ENCODE results near the gene COX5B.
"Not testable (repeated sequence)": the region's sequence is repeated elsewhere in the genome, so short reads cannot be mapped to it uniquely, and the experiment has no call there.

Gene COX5B

DNA sequence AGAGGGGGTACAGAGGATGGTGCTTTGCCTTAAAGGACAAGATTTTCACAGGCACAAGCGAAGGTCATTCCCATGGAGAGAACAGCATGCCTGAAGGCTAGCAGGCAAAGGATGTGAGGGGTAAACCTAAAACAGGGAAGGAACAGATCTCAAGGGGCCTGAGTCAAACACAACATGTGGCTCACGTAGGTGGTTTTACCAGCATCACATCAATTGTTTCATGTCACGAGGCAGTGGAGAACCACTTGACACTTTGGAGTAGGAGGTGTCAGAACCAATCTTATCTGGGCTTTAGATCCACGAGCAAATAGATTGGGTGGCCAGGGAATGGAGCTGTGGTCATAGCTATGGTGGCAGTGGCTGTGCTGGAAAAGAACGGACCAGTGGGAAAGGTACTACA lies 8.4 kb downstream of the COX5B start:
- DNase-seq (ENCODE audit: low read depth, low spot score) = no peak

- no peak for DNase-seq (ENCODE audit: low read depth, low spot score)
Measured at GRCh38 chr2:97654791-97655190, 8.9 kb downstream of the COX5B start.

DNA sequence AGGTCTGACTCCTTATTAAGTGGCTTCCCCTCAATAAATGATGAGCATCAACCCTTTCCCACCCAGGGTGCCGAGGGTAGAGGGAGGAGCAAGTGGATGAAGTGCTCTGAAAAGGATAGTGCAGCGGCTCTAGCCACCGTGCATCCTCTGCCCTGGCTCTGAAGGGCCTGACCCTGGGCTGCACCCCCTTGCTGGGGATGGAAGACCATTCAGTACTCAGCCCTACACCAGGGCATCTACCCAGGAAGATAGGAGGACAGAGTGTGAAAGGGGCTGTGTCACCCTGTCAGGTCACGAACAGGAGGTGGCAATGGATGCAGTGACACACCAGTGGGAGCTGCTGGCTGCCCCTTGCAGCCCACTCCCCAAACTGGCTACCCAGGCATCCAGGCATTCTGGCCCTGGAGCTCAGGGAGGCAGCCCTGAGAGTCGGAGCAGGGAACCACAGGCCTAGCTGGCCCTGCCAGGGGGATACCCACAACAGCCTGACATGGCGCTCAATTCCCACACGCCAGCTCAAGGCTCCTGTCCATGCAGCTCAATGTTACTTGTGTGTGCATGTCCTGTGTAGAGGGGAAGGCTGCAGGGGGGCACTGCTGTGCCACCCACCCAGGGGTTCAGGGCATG lies 10.4 kb downstream of the COX5B start:
- no peak for DNase-seq (ENCODE audit: low read depth, low spot score)

DNA sequence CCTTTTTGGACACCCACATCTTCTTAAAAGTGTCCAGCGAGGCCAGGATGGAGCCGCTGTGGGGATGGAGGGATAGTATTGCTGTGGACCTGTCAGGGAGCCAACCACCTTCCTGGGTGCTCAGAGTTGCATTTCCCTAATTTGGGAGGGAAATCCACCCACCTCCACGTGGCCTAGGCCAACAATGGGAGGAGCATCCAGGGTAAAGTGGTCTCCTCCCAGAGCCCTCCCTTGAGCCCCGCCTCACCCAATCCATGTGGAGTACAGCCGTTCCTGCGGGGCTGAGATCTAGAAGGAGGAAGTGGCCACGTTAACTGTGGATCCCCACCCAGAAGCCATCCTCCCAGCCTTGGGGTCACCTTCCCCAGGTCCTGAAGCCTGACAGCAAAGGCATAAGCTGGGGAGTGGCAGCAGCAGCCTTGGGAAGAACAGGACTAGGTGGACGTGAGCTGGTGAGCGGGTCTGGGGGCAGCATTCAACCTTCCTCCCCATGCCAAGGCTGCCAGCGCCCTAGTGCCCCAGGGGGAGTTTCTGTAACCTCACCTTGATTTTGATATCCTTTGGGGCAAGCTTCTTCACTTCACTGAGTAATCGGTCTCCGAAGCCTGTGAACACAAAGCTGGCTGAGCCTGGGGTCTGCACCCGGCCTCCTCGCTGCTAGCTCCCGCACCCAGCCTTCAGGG lies 11.2 kb downstream of the COX5B start:
- no peak for DNase-seq (ENCODE audit: low read depth, low spot score)

GRCh38 chr2:97657986-97658690 lies 12.3 kb downstream of the COX5B start:
- DNase-seq (ENCODE audit: low read depth, low spot score) = no peak

DNA sequence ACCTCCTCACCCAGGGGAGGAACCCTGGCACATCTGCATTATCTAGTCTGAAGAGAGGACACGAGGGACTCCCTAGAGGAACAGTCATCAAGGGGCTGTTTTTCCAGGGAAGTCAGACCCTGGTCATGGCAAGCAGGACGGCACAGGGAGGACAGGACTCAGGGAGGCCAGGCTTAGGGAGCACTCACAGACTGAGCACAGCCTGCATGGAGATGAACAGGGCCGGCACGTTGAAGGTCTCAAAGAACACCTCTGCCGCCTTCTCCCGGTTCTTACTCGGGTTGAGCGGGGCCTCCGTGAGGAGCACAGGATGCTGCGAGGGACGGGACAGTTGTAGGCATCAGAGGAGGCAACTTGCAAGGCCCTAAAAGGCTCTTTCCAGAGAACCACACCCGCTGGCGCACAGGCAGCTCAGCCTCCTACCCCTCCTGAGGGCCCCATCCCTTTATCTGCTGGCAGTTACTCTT lies 12.9 kb downstream of the COX5B start:
- no peak for DNase-seq (ENCODE audit: low read depth, low spot score)

- DNase-seq (ENCODE audit: low read depth, low spot score) = no peak
Measured at GRCh38 chr2:97659256-97660043, 13.6 kb downstream of the COX5B start.

DNA sequence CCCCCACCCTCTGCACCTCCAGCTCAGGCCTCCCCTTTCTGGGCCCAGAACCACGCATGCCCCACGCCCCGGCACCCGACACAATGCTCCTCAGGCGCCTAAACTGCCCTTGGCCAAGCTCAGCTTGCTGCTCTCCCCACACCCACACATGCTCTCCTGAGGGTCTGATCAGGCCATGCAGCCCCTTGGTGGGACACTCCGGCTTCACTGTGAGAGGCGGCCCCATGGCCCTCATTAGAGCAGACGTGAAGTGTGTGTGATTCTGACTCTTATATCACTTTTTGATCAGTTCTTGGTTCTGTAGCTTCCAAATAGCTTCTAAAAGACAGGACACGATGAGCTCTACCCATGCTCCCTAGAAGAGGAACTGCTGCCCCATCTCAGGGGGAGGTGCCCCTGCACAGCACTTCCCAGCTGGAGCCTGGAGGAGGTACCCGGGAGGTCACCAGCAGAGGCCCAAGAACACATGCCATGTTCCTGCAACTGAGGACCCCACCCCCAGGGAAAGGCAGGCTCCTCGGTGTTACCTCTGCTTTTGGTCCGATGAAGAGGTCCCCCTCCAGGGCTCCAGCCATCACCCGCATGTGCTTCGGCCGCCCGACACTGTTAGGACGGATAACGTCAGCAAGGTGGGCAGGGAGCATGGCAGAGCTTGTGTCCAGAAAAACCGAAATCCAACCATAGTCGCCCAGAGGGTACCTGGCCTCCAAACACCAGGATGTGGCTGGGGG lies 14.3 kb downstream of the COX5B start:
- no peak for DNase-seq (ENCODE audit: low read depth, low spot score)

DNA sequence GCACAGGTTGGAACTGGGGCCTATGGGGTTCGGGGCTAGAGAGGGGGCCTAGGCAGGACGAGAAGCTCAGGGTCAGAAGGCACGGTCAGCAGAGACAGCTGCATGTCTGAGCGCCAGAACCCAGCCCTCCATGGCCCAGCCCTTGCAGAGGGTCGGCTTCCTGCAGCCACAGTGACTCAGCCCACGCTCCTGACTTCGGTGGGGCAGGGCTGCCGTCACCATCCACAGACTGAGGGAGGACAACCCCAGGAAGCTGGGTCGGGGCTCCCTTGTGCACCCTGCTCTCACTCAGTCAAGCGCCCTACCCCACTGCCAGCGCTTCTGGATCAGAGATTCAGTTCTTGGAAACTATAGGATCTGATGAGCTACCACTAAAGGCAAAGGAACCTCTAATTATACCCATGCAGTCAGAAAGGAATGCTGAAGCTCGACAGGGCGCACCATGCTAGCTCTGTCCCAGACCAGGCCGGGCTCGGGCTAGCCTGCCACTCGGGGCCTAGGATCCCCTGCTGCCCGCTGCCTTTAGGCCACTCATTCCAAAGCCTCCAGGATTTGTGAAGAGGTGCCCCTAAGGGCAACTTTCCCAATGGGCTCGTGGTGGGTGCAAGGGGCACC lies 15.0 kb downstream of the COX5B start:
- no peak for DNase-seq (ENCODE audit: low read depth, low spot score)

GRCh38 chr2:97661927-97662326 lies 16.1 kb downstream of the COX5B start:
- no peak for DNase-seq (ENCODE audit: low read depth, low spot score)

- DNase-seq (ENCODE audit: low read depth, low spot score) = no peak
Measured at GRCh38 chr2:97662386-97662894, 16.6 kb downstream of the COX5B start.

DNA sequence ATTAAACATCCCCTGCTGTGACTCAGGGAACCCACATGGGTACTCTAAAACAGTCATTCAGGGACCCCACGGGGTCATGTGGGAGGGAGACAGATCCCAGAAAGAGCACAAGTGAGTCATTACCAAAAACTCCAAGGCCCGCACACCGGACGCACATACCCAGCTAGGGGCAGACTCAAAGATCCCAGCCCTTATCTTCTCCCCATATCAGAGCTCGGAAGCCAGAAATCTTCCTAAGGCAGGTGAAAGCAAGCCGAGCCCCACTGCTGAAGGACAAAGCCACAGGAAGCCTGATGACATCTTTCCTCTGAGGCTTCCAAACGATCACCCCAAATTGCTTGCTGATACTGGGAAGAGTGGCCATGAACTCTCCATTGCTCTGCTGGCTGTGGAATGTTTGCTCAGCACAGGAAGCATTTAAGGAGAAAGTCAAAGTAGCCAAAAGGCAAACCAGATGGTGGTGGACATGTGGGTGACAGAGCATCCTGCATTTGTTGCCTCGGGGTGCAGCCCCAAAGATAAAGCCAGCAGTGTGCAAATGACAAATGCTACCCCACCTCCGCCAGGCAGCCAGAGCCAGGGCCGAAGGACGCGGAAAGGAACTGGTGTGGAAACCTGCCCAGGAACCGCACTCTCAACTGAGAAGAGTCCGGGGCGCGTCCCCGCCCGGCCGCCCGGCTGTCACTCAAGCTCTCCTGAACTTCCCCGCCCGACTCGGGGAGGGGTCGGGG lies 17.2 kb downstream of the COX5B start:
- peak; percentile 67 for DNase-seq (ENCODE audit: low read depth, low spot score)

DNA sequence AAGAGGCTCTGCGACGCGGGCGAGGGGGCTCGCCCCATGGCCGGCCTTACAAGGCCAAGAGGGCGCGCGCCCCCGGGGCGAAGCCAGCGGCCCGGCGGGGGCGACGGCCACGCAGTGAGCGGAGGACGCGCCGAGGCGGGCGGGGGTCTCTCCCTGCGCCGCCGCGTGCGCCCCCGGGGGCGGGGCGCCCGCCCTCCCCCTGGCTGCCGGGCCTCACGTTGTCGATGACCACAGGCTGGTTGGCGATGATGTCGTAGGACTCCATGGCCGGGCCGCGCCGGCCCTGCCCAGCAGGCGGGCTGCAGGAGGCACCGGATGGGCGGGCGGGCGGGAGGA lies 17.7 kb downstream of the COX5B start:
- no peak for DNase-seq (ENCODE audit: low read depth, low spot score)

GRCh38 chr2:97663962-97664635 lies 18.2 kb downstream of the COX5B start, which contains the start of gene ACTR1B:
TSS of gene ACTR1B (minus strand) at chr2:97664044. CDS start at chr2:97663890, 154 bp downstream.
- peak; percentile 94 for DNase-seq (ENCODE audit: low read depth, low spot score)

- no peak for DNase-seq (ENCODE audit: low read depth, low spot score)
Measured at GRCh38 chr2:97664636-97664970, 18.7 kb downstream of the COX5B start.

DNA sequence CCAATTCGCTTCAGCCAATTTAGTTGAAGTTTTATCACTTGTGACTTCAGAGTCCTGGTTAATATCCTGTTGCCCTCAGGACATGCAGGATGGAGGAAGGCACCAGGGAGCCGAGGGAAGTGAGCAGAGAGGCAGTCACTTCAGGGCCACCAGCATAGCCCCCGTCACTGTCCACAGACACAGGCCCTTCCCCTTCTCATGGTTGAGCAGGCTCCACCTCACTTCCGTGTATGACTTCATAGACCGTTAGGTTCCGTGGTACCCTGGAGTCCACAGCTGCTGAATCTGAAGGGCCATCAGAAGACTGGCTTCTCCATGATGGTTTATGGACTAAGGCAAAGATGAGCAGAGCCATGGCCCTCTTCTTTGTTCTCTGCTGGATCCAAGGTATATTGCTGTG lies 23.6 kb downstream of the COX5B start, which contains the start of gene C2orf92:
Gene C2orf92, plus strand, starts transcription at position 266 of the 400 bp plus-strand sequence. Its CDS starts 76 bp downstream, at position 342.
- no peak for DNase-seq (ENCODE audit: low read depth, low spot score)

DNA sequence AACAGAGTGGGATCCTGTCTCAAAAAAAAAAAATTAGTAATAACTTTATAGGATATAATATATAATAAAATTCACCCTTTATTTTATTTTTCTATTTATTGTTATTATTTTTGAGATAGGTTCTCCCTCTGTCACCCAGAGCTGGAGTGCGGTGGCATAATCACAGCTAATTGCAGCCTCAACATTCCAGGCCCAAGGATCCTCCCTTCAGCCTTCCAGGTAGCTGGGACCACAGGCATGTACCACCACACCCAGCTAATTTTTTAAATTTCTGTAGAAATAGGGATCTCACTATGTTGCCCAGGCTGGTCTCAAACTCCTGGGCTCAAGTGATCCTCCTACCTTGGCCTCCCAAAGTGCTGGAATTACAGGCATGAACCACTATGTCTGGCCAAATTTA lies 24.6 kb downstream of the COX5B start:
- DNase-seq (ENCODE audit: low read depth, low spot score) = no peak

DNA sequence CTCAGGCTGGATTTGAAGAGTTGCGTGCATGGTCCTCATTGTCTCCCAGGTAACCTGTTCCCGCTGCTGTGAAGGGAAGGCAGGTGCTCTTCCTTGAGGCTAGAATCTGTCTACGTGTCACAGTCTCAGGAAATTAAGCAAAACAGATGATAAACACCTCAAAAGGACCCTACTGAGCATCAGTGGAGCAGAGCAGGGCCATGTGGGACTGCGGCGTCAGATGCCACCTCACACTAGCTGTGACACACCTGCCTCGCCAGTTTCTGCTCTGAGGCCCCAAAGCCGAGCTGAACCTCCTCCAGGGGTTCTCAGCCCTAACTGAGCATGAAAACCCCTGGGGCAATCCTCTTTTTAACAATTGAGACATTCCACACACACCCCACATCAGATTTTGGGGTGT lies 25.7 kb downstream of the COX5B start:
- no peak for DNase-seq (ENCODE audit: low read depth, low spot score)

GRCh38 chr2:97672606-97673140 lies 26.8 kb downstream of the COX5B start:
- not testable (repeated sequence) for DNase-seq (ENCODE audit: low read depth, low spot score)
